ENCODE measurements around the gene GPR142.

DNA sequence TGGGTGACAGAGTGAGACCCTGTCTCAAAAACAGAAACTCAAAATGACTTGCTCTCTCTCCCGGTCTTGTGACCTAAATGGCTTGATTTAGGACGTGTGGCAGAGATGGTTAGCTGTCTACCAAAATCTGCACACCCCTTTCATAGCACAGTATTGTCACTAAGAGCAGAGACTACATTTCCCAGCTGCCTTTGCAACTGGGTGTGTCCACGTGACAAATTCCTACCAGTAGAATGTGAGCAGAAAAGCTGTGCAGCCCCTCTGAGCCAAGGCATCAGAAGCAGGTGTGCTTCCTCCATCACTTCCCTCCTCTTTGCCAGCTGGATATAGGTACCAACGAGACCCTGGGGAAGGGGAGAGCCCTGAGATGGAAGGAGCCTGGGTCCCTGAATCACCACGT lies 25.5 kb downstream of the GPR142 start:
- TF ChIP-seq, protein P1, sequence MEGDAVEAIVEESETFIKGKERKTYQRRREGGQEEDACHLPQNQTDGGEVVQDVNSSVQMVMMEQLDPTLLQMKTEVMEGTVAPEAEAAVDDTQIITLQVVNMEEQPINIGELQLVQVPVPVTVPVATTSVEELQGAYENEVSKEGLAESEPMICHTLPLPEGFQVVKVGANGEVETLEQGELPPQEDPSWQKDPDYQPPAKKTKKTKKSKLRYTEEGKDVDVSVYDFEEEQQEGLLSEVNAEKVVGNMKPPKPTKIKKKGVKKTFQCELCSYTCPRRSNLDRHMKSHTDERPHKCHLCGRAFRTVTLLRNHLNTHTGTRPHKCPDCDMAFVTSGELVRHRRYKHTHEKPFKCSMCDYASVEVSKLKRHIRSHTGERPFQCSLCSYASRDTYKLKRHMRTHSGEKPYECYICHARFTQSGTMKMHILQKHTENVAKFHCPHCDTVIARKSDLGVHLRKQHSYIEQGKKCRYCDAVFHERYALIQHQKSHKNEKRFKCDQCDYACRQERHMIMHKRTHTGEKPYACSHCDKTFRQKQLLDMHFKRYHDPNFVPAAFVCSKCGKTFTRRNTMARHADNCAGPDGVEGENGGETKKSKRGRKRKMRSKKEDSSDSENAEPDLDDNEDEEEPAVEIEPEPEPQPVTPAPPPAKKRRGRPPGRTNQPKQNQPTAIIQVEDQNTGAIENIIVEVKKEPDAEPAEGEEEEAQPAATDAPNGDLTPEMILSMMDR (IDR thresholded peaks at IDR 0.05), result no peak
- no peak for TF ChIP-seq POLR2A (IDR thresholded peaks at IDR 0.05)
